NCI-H128 (cell line): Measurements from ENCODE around the gene RORB.
"Not testable (repeated sequence)": the region's sequence is repeated elsewhere in the genome, so short reads cannot be mapped to it uniquely, and the experiment has no call there.

Experiments used
- DNase-seq: peaks from one replicate; lab custom pipeline; 2025; ENCODE audit not compliant: unreplicated experiment; lab: John Stamatoyannopoulos, UW

Gene RORB

DNA sequence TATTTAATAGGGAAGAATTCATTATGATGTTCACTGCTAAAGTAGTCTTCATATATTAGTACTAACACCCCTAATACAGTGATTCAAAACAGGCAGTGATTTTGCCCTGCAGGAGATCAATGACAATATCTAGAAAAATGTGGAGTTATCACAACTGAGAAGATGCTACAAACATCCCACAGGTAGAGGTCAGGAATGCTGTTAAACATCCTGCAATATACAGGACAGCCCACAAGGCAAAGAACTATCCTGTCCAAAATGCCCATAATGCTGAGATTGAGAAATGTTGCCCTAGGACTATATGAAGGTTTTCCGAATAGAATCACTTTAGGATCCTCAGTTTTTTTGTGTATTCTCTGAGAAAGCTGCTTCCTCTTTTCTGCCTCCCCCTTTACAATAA lies 15.3 kb downstream of the RORB start:
- no peak for DNase-seq

DNA sequence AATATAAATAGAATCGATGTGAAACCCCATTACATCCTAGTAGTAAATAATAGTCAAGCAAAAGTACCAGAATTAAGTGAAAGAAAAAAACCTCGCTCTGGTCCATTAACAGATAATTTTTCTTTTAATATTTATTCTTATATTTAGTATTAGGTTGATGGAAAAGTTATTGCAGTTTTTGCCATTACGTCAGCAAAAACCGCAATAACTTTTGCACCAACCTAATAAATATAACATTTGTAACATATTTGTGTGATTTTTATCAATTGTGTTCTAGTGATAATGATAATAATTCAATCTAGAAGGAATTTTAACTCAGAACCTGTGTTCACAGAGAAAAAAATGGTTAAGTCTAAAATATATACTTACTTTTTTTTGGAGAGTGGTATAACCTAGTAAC lies 16.1 kb downstream of the RORB start:
- DNase-seq, result no peak

DNA sequence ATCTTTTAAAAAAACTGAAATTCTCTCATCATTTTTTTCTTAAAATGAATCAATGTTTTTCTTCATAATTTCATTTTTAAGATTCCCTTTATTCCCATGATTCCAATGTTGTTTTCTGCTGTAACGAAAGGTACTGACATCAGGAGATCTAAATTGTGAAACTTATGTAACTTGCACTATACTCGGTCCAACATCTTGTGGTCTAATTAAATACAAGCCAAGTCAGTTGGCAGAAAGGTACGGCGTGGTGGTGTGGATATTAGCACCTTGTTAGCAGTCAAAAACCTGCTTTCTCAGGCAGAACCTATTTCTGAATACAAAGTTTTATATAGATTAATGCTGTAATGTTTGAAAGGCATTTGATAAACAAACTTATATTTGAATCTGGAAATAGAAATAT lies 20.1 kb downstream of the RORB start:
- DNase-seq, result no peak

DNA sequence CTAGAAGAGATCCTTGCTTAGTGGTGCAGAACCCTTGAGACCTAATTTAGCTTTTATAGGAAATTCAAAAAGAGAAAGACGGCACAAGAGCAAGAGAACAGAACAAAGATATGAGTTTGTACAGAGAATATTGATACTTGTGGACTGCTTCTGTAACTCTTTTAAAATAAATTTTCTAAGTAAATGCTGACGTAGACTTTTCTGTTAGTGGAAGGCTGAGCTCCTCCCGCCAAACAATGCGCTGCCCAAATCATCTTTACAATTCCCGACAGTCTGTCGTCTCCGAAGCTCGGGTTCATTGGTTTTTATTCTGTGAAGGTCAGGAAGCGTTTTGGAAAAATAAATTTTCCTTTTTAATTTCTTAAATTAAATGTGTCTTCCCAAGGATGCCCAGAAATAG lies 22.3 kb downstream of the RORB start:
- no peak for DNase-seq

DNA sequence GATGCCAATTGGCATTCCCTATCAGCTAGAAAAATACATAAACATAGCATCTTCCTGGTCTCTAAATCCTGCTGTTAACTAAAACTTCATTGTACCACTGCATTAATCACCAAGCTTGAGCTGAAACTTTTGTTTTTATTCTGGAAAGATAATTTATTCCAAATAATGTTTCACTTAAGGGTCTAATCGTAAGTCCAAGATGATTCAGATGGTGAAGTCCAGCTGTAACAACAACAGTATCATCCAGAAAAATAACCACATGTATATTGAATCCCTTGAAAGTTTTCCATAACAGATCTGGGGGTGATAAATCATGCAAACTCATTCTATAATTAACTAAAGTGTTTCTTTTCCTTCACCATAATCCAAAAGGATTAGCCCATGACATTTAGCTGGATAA lies 23.9 kb downstream of the RORB start:
- no peak for DNase-seq

DNA sequence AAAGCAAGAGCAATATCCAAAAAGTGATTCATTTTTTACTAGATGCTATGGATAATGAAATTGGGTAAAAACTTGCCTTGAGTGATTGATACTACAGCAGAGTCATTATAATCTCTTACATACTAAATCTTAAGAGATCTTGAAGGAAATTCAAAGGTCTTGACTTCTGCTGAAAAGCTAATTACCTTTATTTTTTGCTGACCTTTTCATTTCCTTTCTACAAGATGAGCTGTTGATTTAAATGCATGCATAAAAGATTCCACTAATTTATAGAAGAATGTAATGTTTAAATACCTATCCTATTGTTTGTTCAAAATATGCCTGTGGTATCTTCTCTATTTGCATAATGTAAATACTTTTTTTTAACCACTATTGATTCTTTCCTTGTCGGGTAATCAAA lies 27.2 kb downstream of the RORB start:
- DNase-seq, result no peak

DNA sequence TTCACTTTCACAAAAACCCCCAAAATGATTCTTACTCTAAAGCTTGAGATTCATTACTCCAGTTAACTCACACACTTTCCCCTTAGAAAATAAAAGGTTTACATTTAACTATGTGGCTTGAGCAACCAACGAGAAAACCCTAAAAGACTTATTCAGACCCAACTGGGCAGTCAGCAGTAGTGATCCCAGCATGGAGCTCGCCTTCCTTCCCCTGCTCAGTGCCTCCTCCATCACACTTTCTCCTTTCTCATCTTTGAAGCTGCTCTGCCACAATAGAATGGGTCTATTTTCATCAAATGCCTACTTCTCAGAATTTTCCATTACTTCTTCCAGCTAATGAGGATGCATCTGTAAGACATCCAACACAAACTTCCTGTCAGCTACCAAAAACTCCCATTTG lies 29.1 kb downstream of the RORB start:
- no peak for DNase-seq

DNA sequence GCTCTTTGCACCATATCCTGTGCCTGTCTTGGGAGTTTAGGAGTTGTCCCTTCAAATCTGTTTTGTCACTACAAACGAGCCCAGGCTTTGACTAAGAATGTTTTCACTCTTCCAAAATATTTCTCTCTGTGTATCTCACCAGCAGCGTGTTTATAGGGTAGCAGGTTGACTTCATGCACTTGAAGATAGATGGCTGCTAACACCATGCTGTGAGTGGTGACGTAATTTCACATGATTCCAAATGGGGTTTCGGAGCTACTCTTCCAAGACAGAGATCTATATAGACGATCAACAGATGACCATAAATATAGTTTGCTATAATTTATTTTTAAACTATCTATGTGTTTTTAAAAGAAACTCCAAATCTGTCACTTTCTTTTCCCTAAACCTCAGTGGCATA lies 30.6 kb downstream of the RORB start:
- no peak for DNase-seq

DNA sequence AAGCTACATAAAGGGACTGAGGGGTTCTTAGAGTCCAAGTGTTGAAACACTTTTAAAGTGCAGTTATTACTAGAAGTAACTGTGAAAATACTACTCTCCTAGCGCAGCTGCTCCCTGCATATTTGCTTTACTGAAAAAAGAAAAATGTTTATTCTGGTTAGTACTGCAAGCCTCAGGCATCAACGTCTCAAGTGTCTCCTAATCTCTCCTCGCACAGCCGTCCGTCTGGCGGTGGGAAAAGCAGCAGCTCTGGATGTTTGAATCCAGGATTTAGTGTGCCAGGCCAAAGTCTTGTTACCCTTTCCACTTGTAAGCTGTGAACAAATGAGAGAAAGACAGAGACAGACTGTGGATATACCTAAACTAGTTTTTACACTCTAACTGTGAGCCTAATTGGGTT lies 31.1 kb downstream of the RORB start:
- DNase-seq, result no peak

DNA sequence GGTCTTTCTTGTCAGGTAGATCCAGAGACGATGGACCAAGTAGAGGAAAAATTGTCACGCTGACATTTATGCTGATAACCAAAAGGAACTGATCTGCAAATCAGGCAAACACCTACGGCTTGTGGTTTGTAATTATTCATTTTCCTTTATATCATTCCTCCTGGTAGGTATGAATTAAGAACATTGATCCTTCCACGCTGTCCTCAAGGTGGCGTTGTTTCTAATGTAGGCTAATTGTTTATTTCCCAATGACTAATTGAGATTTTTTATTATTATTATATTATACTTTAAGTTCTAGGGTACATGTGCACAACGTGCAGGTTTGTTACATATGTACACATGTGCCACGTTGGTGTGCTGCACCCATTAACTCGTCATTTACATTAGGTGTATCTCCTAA lies 33.3 kb downstream of the RORB start:
- not testable (repeated sequence) for DNase-seq

DNA sequence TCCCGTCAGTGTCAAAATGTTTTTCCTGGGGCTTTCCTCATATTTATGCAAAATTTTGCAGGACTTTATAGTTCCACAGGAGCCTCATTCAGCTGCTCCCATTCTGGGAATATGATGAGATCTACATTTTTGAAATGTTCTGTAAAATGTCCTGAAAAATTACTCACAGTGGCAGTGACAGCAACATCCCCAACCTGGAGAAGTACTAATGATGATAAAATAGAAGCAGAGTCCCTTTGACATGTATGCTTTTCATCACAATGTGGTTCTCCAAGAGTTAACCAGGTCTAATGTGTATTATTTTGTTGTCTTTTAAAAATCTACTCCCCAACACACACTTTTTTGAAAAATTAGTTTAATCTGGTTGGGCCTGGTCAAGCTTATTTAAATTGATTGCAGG lies 36.1 kb downstream of the RORB start:
- DNase-seq, result no peak

DNA sequence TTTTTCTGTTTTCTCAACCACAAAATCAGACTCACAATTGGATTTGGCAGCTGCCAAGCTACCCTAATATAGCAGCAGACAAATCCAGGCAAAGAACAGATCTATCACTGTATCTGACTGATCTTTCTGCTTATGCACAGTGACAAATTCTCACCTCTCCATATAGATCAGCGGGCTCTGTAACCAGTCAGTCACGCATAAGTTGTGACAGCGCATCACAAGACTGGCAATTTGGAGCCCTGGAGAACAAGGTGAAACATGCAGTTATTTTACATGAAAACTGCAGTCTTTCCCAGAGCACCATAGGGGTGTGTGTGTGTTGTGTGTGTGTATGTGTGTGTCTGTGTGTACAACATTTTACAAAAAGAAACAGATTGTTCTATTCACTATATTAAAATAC lies 37.7 kb downstream of the RORB start:
- no peak for DNase-seq

DNA sequence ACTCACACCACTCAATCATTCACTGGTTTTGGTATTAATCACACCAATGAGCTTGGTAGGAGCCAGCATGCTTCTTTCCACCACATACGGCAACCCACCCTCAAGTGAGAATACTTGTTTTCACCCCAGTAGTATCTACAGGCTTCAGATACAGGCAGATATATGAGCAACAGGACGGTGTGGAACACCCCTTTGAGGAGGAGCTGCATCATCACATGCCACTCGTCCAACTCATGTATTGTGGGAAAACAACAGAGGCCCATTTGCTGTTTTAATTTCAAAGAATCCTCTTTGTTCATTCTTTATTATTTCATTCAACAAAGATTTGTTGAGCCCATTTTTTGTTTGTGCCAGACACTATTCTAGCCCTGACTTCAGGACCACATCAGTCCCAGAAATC lies 46.0 kb downstream of the RORB start:
- DNase-seq, result no peak

DNA sequence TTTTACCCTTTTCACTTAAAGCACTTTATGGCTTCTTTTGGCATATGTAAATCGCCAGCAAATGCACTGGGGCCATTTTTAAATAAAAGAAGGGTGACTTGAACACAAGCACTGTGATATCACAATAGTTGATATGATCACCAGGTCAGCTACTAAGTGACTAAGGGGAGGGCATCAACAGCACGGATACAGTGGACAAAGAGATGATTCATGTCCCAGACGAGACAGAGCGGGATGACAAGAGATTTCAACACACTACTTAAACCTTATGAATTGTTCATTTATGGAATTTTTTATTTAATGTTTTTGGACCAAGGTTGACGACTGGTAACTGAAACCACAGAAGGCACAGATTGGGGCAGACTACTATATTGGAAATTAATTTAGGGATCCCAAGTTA lies 54.1 kb downstream of the RORB start:
- DNase-seq, result no peak

DNA sequence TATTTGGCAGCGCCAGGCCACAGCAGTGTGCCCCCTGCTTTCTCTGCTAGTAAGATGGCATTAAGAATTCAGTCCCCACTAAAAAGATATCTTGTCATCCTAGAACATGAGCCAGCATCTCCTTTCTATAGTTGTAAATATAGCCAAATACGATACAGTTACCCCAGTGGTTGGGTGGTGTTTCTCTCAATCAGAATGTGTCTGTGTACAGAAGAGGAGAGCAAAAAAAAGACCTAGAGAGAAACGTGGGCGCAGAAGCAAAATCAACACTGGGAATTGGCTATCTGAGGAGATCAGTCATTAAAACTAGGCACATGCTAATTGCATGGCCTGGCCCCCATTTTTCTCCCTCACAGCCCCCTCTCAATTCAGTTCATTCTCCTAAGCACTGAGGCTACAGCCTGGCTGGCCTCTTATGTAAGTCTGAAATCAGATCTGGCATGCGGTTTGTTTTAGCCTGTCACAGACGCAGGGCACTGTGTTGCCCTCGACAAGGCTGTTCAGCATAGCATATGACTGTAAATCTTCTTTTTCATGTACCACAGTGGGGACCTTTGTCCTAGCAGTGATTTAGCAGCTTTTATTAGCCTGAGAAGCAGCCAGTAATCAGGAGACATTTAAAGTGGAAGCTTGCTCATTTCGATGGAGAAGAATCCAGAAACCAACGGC lies 57.8 kb downstream of the RORB start:
- DNase-seq, result no peak

DNA sequence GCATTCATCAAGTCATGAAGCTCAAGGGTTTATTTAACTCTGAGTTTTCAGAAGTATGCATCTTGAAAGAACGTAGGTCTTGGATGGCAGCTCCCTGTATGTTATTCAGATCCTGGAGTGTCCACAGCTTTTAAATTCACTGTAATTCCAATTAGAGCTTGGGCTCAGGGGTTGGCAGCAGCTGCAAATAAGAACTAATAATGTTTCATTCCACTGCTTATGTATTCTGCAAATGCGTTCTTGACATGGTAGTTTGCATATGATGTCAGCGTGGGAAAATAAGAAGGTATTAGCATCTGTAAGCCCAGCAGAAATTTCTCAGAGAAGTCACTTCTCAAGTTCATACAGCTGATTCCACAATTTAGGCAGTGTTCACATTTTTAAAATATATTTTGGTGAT lies 58.4 kb downstream of the RORB start:
- no peak for DNase-seq

DNA sequence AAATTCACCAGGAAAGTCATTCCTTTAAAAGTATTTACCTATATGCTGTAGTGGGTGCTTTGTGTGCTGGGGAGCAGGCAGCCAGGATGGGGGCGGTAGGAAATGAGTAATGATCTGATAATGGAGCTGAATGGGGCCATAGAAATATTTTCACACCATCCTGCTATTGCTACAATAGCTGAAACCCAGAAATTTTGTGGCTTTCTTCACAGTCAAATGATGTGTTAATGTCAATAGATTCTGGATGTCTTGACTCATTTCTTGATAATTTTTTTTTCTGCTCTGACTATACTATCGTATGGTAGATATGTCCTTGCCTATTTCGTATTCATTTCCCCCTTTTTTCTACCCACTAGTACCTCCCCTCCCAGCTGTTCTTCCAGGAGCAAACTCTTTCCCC lies 59.5 kb downstream of the RORB start:
- DNase-seq, result no peak

DNA sequence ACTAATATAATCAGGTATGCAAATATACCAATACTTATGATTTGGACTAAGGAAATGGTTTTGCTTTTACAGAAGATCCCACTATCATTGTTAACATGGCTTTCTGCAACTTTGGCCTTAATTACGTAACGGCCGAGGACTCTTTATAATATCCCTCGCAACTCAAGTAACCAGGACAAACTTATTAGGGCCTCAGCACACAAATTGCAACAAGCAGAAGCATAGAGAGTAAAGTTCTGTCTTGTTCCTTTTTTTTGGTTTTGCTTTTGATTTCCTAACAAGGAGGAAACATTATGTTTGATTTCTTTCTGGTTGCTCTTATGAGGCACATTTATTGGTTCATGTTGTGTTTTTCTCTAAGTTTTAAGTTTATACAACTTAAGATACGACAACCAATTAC lies 60.4 kb downstream of the RORB start:
- no peak for DNase-seq

DNA sequence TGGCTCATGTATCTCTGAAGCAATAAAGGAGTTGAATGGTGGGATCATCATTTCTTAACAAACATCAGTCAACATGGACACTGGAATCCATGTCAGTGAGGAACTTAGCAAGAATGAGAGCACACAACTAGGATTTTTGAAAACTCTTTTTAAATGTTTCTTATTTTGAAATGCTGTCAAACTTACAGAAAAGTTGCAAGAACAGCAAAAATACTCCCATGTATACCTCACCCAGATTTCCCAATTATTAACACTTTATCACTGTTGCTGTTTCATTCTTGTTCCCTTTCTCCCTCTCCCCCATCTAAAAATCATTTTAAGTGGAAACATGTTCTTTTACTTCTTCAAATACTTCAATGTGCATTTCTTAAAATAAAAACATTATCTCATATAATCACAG lies 65.5 kb downstream of the RORB start:
- DNase-seq, result no peak

DNA sequence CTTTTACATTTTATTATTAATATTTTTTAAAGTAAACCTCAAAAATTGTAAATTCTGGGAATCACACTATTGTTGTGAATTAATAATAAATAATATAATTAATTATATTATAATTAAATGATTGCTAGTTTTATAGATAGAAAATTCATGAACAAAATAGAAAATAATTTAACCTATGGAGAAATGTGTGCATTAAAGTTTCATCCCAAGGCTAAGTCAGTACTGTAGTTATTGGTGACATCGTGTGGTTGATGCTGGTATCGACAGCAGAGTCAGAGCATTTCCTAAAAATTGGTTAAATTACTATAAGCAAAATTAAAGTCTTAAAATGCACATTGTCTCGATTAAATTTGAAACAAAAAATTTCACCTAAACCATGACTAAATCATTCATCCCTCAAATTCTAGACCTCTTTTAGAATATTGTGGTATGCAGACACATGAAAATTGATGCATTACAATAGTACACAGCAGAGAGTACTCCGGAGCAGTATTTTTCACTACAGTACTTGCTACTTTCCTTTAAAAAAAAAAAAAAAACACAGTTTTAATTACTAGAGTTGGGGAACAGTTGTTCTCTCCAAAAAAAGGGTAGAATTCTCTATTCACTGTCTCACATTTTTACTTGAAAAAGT lies 73.9 kb downstream of the RORB start:
- no peak for DNase-seq

DNA sequence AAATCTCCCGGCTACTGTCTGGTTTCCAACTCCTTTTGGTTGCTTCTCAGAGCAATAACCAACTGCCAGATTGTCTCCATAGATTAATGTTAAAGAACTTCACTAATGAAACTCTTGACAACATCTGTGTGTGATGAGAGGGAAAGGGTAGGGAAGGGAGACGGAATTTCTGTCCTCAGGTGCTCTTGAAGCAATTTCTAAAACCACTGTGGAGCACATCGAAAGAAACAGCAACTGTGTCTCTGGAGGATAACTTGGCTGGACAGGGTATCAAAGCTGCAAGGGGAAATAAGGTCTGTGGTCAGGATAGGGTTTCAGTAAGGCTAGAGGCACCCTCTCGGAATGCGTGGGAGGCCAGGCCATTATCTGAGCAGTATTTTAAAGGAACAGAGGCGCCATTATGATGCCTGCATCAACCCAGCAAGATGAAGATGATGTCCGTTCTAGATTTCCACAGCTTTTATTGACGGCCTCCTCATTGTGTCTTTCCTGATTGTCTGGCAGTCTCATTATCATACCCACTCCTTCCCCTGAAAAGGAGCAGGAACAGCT lies 76.6 kb downstream of the RORB start:
- no peak for DNase-seq

DNA sequence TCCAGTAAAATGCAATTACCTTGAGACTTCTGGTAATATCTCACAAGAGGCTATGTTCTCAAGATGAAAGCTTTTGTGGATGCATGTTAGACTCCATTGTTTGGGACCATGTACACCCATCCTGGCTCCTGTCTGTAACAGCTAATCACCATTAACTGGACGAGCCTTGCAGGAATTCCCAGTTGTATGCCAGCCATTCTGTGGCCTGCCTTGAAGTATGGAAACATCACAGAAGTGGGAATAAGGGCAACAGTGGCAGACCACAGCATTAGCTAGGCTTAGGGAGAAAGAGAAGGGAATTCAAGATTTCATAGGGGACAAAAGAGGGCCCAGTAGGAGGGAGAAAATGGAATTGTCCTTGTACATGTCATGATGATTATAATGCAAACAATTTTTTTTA lies 79.0 kb downstream of the RORB start:
- DNase-seq, result no peak

DNA sequence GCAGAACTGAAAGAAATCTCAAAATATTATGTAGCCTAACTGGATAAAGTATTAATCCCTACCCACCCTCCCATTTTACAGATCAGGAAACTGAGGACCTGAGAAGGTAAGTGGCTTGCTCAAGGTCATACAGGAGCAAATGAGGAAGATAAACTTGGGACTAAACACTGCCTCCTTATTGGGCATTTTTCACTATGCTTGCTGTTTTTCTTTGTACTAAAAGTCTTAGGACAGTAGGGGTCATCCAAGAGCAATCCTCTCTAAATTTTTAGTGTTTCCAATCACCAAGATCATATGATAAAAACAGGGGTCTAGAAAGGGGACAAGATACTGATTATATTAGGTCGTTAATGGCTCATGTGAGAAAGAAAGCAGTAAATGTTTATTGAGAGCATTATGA lies 80.8 kb downstream of the RORB start:
- DNase-seq, result no peak
